NCI-H146 treated with DMSO at 0.1 percent for 48 hours (cell line): ENCODE data around the gene KLHL1.
"Not testable (repeated sequence)": the region's sequence is repeated elsewhere in the genome, so short reads cannot be mapped to it uniquely, and the experiment has no call there.

Experiments used
- DNase-seq: peaks from one replicate; lab custom pipeline; 2025; ENCODE audit not compliant: unreplicated experiment; lab: John Stamatoyannopoulos, UW

KLHL1 gene, protein sequence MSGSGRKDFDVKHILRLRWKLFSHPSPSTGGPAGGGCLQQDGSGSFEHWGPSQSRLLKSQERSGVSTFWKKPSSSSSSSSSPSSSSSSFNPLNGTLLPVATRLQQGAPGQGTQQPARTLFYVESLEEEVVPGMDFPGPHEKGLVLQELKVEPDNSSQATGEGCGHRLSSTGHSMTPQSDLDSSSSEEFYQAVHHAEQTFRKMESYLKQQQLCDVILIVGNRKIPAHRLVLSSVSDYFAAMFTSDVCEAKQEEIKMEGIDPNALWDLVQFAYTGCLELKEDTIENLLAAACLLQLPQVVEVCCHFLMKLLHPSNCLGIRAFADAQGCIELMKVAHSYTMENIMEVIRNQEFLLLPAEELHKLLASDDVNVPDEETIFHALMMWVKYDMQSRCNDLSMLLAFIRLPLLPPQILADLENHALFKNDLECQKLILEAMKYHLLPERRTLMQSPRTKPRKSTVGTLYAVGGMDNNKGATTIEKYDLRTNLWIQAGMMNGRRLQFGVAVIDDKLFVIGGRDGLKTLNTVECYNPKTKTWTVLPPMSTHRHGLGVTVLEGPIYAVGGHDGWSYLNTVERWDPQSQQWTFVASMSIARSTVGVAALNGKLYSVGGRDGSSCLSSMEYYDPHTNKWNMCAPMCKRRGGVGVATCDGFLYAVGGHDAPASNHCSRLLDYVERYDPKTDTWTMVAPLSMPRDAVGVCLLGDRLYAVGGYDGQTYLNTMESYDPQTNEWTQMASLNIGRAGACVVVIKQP

GRCh38 chr13:70108356-70109105 lies at the start of gene KLHL1:
KLHL1 (minus strand) TSS chr13:70108452; CDS start chr13:70107699, 753 bp downstream.
- peak; percentile 78 for DNase-seq

DNA sequence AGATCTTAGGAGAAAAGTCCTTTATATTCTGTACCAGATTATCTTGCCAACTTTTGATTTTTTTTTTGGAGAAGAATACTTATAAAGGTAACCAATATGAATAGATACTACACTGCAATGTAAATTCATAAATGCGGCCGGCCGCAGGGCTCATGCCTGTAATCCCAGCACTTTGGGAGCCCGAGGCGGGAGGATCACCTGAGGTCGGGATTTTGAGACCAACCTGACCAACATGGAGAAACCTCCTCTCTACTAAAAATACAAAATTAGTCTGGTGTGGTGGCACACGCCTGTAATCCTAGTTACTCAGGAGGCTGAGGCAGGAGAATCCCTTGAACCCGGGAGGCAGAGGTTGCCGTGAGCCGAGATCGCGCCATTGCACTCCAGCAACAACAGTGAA lies 34.4 kb upstream of the KLHL1 start:
- not testable (repeated sequence) for DNase-seq

- DNase-seq, result no peak
Observed at GRCh38 chr13:70128098-70128497, 19.8 kb upstream of the KLHL1 start.

DNA sequence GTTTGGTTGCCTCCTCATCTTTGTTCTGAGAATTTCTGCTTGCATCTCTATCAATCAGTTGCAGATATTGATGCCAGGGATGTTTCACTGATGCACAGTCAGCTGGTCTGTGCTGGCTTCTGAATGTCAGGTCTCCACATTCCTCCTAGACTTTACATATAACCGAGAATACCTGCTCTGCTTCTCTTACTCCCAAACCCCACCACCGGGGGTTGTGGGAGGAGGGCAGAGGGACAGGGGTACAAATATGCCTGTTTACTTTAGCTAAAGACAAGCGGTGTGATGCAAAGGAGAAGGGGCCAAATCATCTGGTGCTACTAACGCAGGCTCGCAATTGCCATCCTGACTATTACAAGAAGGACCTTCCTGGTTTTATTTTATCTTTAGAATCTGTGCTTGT lies 17.4 kb upstream of the KLHL1 start:
- DNase-seq, result no peak

GRCh38 chr13:70117338-70117905 lies 9.2 kb upstream of the KLHL1 start:
- no peak for DNase-seq

DNA sequence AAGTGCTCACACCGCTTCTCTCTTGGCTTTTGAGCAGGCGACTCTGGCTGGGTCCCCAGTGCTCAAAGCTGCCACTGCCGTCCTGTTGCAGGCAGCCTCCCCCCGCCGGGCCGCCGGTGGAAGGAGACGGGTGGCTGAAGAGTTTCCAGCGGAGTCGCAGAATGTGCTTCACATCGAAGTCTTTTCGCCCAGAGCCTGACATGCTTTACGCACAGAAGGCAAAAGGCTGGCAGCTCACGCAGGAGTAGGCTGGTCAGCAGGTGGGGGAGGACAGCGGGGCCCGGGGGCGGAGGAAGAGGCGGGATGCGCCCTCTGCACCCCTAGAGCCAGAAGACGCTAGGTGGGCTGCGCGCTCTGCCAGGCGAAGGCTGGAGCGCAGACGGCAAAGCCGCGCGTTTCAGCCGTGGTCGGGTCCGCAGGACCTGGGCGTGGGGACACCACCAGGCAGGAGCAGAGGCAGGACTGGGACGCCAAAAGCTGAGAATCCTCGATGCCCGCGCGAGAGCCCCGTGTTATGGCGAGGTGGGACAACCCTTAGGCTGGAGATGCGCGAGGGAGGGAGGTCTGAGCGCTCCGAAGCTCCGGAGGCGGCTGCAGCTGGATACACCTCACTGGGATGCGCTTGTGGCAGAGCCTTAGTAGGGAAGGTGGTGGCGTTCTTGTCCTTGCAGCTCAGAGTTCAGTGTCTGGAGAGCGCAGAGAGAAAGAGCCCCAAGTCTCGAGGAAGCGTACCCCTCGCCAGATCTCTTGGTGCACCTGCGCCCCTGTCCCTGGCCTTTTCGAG lies 562 bp downstream of the KLHL1 start, which contains the start of gene ATXN8OS:
ATXN8OS (plus strand) TSS at position 329 of the 784 bp plus-strand sequence.
- peak; percentile 73 for DNase-seq

- peak; percentile 73 for DNase-seq
Observed at GRCh38 chr13:70107125-70107497, 1.1 kb downstream of the KLHL1 start.

- no peak for DNase-seq
Observed at GRCh38 chr13:70104481-70104880, 3.8 kb downstream of the KLHL1 start.

GRCh38 chr13:70098669-70099068 lies 9.6 kb downstream of the KLHL1 start:
- peak; percentile 46 for DNase-seq

DNA sequence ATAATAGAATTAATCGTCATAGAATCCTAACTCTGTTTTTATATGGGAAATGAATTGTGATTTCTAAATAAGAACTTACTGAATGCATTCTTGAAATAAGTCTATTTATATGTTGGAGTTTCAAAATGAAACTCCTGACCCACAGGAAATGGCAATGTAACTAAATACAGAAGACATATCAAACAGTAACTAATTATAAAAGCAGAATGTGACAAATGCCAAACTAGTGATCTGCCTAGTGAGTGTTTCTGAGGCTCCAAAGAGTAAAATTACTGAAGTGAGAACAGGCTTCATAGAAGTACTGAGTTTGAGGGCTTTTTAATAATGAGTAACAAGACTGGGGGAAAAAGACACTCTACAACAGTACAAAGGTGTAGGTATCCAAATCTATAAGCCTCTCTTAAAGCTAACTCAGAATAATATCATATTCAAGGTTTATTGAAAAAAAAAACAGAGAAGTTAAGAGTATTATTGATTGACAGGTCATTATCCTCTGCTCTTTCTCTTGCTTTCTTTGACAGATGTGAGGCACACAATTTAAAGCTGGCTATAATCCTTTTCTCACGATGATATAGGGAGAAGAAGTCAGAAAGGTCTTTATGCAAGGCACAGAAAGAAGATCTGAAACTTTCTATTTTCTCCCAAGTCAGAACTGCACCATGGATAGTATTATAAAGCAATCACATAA lies 18.1 kb downstream of the KLHL1 start:
- no peak for DNase-seq

DNA sequence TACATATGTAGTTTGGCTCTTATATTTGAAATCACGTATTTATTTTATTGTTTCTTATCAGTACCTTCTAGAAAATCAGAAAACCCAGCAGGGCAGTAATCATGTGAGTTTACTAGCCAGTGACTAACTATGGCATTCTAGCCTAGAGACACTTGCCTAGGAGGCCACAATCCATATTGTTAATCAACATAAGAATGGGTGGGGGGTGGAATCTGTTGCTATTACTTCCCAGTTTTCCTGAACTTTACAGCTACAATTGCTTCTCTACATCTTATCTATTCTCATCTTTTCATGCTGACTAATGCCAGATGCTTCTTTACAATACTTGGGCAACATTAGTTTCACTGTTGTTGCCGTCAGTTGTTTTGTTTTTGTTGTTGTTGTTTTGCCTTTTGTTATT lies 19.3 kb downstream of the KLHL1 start:
- DNase-seq, result no peak

DNA sequence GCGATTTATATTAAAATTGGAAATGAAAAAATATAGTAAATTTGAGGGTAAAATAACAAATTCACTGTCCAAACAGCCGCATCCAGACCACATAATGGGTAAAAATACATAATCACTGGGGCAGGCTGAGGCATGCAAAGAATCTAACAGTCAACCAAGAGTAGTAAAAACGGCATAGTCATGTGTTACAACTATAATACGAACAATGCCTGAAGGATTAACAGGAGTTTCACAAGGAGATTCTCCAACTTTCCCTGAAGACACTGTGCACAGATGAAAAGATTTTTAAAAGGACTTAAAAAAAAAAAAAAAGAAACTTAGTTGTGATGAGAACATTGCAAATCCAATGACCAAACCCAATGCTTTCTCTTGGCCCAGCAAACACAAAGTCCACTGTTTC lies 21.0 kb downstream of the KLHL1 start:
- DNase-seq, result no peak

GRCh38 chr13:70080012-70080411 lies 28.2 kb downstream of the KLHL1 start:
- DNase-seq, result no peak

- no peak for DNase-seq
Observed at GRCh38 chr13:70054572-70054971, 53.7 kb downstream of the KLHL1 start.

- no peak for DNase-seq
Observed at GRCh38 chr13:70051531-70051930, 56.7 kb downstream of the KLHL1 start.

DNA sequence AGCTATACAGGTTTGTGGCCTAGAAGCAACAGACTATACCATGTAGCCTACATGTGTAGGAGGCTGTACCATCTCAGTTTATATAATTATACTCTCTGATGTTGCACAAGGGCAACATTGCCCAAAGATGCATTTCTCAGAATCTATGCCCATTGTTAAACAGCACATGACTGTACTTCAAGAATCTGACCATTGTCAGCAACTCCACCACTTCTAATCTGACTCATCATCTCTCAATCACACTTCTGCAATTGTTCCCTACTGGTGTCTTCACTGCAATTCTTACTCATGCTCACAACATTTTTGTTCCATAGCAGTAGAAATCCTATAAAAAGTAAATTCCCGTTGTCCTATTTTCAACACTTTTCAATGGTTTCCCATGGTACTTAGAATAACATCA lies 64.6 kb downstream of the KLHL1 start:
- DNase-seq, result no peak

- no peak for DNase-seq
Observed at GRCh38 chr13:70042193-70042592, 66.1 kb downstream of the KLHL1 start.

GRCh38 chr13:70034286-70034685 lies 74.0 kb downstream of the KLHL1 start:
- no peak for DNase-seq

GRCh38 chr13:70027551-70027950 lies 80.7 kb downstream of the KLHL1 start:
- DNase-seq, result no peak

- DNase-seq, result no peak
Observed at GRCh38 chr13:70023516-70023915, 84.7 kb downstream of the KLHL1 start.
